Smooth muscle cell (in vitro differentiated cells): ENCODE results near the gene ADCY2. TPM values are rescaled to one million over a fixed set of nuclear protein-coding genes. Genes with fewer than 3 reads are reported as not detected.

Experiments used
- DNase-seq: peaks from one replicate; lab custom pipeline; 2025; ENCODE audit not compliant: unreplicated experiment; lab: John Stamatoyannopoulos, UW
- H2AFZ ChIP-seq: fragments of 200-600 bp; sonication (generic); 2 replicates; pipeline ENCODE4 v1.6.0; 2016; ENCODE audit warnings: antibody characterized with exemption, low read depth, mild to moderate bottlenecking
- H3F3A ChIP-seq: fragments of 200-600 bp; sonication (generic); 2 replicates; pipeline ENCODE4 v1.6.0; 2017; ENCODE audit warnings: antibody characterized with exemption, low read depth
- H3K27ac ChIP-seq: fragments of 200-600 bp; sonication (generic); 2 replicates; pipeline ENCODE4 v1.5.1; 2016; ENCODE audit warnings: low read depth, mild to moderate bottlenecking
- H3K27me3 ChIP-seq: fragments of 200-600 bp; sonication (generic); 2 replicates; pipeline ENCODE4 v1.6.1; 2016; ENCODE audit warnings: low read depth, mild to moderate bottlenecking
- H3K36me3 ChIP-seq: fragments of 200-600 bp; sonication (generic); 2 replicates; pipeline ENCODE4 v1.5.1; 2016; ENCODE audit warnings: low read depth
- H3K4me1 ChIP-seq: fragments of 200-600 bp; sonication (generic); 2 replicates; pipeline ENCODE4 v1.5.1; 2016; ENCODE audit warnings: low read depth
- H3K4me2 ChIP-seq: fragments of 200-600 bp; sonication (generic); 2 replicates; pipeline ENCODE4 v1.6.0; 2016; ENCODE audit warnings: mild to moderate bottlenecking
- H3K4me3 ChIP-seq: fragments of 200-600 bp; sonication (generic); 2 replicates; pipeline ENCODE4 v1.5.1; 2016; ENCODE audit warnings: mild to moderate bottlenecking
- H3K79me2 ChIP-seq: fragments of 200-600 bp; sonication (generic); 2 replicates; pipeline ENCODE4 v1.6.0; 2016; ENCODE audit warnings: low read depth, mild to moderate bottlenecking
- H3K9ac ChIP-seq: fragments of 200-600 bp; sonication (generic); 2 replicates; pipeline ENCODE4 v1.6.0; 2016; ENCODE audit warnings: low read depth
- H3K9me3 ChIP-seq: fragments of 200-600 bp; sonication (generic); replicated peaks from 2 replicates; pipeline ENCODE4 v1.5.1; 2016; ENCODE audit warnings: low read depth
- H4K20me1 ChIP-seq: fragments of 200-600 bp; sonication (generic); 2 replicates; pipeline ENCODE4 v1.6.0; 2016; ENCODE audit warnings: low read depth
- WGBS: methylation state at CpG from one replicate; pipeline ENCODE4 v1.1.7; 2016; ENCODE audit warnings: low lambda C conversion rate; 5-methylcytosine and 5-hydroxymethylcytosine counted together
- polyA plus RNA-seq: library from polyadenylated mRNA; unstranded; fragments of >200 nt; fragmentation: Nextera tagmentation; extraction: Ambion mirVana; gene quantifications from 2 replicates; pipeline ENCODE4 v1.2.1, GENCODE V29; 2016
- total RNA-seq: library from RNA; depleted of rRNA; stranded (reverse); fragments of >200 nt; gene quantifications from 2 replicates; pipeline ENCODE4 v1.2.3, GENCODE V29; 2014
- TF ChIP-seq, protein P1 (sequence below): fragments of 200-600 bp; sonication (generic); IDR thresholded peaks from 2 replicates; pipeline ENCODE4 v1.5.1; 2017; ENCODE audit warnings: borderline replicate concordance, mild to moderate bottlenecking, antibody characterized with exemption; ENCODE audit not compliant: insufficient read depth, poor library complexity, severe bottlenecking

The ADCY2 gene
- total and polyA plus RNA-seq, 2 experiments from 2014 or later = 2.8 to 8.0 TPM

- no peak for DNase-seq
- no peaks in the 10 kb centered on the region for H3K27me3 ChIP-seq
- H2AFZ ChIP-seq = no peak overlapping the region
- TF ChIP-seq, protein P1, sequence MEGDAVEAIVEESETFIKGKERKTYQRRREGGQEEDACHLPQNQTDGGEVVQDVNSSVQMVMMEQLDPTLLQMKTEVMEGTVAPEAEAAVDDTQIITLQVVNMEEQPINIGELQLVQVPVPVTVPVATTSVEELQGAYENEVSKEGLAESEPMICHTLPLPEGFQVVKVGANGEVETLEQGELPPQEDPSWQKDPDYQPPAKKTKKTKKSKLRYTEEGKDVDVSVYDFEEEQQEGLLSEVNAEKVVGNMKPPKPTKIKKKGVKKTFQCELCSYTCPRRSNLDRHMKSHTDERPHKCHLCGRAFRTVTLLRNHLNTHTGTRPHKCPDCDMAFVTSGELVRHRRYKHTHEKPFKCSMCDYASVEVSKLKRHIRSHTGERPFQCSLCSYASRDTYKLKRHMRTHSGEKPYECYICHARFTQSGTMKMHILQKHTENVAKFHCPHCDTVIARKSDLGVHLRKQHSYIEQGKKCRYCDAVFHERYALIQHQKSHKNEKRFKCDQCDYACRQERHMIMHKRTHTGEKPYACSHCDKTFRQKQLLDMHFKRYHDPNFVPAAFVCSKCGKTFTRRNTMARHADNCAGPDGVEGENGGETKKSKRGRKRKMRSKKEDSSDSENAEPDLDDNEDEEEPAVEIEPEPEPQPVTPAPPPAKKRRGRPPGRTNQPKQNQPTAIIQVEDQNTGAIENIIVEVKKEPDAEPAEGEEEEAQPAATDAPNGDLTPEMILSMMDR = no peak
- H3K4me2 ChIP-seq = no peak overlapping the region
- H3K9me3 ChIP-seq = no peaks in the 10 kb centered on the region
- H3K79me2 ChIP-seq = no peaks in the 10 kb centered on the region
- no peak overlapping the region for H3K27ac ChIP-seq
- no peaks in the 10 kb centered on the region for H3F3A ChIP-seq
- no peaks in the 10 kb centered on the region for H3K36me3 ChIP-seq
- no peaks in the 10 kb centered on the region for H4K20me1 ChIP-seq
- no peak overlapping the region for H3K9ac ChIP-seq
- 93% methylated on average over 4 of the region's 4 CpGs for WGBS
- no peak overlapping the region for H3K4me3 ChIP-seq
- H3K4me1 ChIP-seq = no peaks in the 10 kb centered on the region
Observed at GRCh38 chr5:7678030-7678429, 282.1 kb downstream of the ADCY2 start.

DNA sequence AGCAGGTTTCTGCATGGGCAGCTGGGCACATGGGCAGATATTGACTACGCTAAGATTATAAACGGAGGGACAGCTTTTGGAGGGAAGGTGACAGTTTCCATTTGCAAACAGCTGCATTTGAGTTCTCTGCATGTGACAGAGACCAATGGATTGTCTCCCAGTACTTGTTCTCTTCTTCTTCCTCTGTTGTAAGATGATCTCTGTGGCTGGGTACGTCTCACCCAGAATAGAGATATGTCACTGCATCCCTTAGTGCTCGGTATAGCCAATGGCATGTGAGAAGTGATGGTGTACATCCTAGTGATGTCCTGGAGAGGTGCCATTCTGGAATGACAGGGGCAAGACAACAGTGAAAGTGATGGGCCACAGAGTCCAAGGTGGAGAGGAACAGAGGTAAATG is 283.7 kb downstream of the ADCY2 start:
- Histone ChIP-seq H3K27me3 (no peaks in the 10 kb centered on the region), H3K79me2 (no peaks in the 10 kb centered on the region), H3K4me2 (no peak overlapping the region), H3K9me3 (no peaks in the 10 kb centered on the region), H3K36me3 (no peaks in the 10 kb centered on the region), H3K4me1 (no peaks in the 10 kb centered on the region), H2AFZ (no peak overlapping the region), H3K4me3 (no peak overlapping the region), H3K9ac (no peak overlapping the region), H3K27ac (no peak overlapping the region), H3F3A (no peaks in the 10 kb centered on the region), H4K20me1 (no peaks in the 10 kb centered on the region)
- WGBS = 97% methylated on average over 4 of the region's 4 CpGs
- TF ChIP-seq, protein P1 = no peak
- no peak for DNase-seq

DNA sequence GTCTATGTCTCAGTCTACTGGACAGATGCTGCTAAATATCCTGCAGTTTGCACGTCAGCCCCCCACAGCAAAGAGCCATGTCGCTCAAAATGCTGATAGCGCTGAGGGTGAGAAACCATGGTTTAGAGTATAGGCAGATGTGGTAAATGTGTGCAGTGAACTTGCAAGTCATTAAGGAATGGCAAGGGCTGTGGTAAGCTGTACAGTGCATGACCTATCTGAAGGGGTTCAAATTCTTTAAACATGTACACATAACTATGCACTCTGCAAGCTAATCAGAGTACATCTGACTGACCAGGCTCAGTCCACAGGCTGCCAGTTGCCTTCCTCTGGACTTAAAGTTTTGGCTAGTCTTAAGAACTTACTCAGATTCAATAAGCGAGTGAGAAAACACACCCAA is 284.3 kb downstream of the ADCY2 start:
- Histone ChIP-seq H3F3A (no peaks in the 10 kb centered on the region), H3K4me2 (no peak overlapping the region), H4K20me1 (no peaks in the 10 kb centered on the region), H3K36me3 (no peaks in the 10 kb centered on the region), H3K9ac (no peak overlapping the region), H3K27ac (no peak overlapping the region), H3K79me2 (no peaks in the 10 kb centered on the region), H3K9me3 (no peaks in the 10 kb centered on the region), H3K4me3 (no peak overlapping the region), H3K4me1 (no peaks in the 10 kb centered on the region), H2AFZ (no peak overlapping the region), H3K27me3 (no peaks in the 10 kb centered on the region)
- no peak for DNase-seq
- WGBS = 91% methylated on average over 4 of the region's 4 CpGs
- TF ChIP-seq, protein P1 = no peak

DNA sequence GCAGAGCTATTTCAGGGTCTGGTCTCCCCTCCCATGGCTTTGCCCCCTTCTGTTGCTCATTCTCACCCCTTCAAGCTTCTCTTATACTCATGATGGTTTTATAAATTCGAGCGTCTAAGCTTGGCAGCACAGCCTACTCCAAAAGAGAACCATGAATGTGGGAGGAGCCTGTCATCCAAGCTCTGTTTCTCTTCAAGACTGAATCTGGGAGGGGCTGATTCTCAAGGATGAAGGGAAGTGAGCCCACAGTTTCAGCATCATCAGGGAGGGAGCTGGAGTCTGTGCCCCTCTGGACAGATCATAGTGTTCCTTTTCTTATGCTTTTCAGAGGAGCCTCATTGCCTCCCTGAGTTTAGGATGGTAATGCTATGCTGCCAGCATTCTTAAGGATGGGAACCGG is 286.4 kb downstream of the ADCY2 start:
- Histone ChIP-seq H3K9ac (no peak overlapping the region), H4K20me1 (no peaks in the 10 kb centered on the region)
- 71% methylated on average over 3 of the region's 3 CpGs for WGBS

More for the DNA sequence above, 286.4 kb downstream of the ADCY2 start:
- TF ChIP-seq, protein P1 = no peak
- no peaks in the 10 kb centered on the region for H3F3A ChIP-seq
- H3K9me3 ChIP-seq = no peaks in the 10 kb centered on the region
- H3K4me1 ChIP-seq = no peaks in the 10 kb centered on the region
- H3K79me2 ChIP-seq = no peaks in the 10 kb centered on the region
- H2AFZ ChIP-seq = no peak overlapping the region
- H3K4me3 ChIP-seq = no peak overlapping the region
- no peaks in the 10 kb centered on the region for H3K27me3 ChIP-seq
- H3K36me3 ChIP-seq = no peaks in the 10 kb centered on the region
- no peak overlapping the region for H3K4me2 ChIP-seq
- no peak overlapping the region for H3K27ac ChIP-seq
- DNase-seq = no peak
